ENCODE results near the gene ELMOD3. TPM values are rescaled to one million over a fixed set of nuclear protein-coding genes. Genes with fewer than 3 reads are reported as not detected.

The ELMOD3 gene
- total and polyA plus RNA-seq, 9 of the 15 experiments (the other 6 are each of a cell fraction or from before 2014, with no cell fraction given), result 2.7 to 18.7 (median 11.6) TPM

- in situ Hi-C loops (cut with MboI), result no loop called here
- H3K36me3 ChIP-seq (ENCODE audit: control insufficient read depth, insufficient read depth, low read length), result peaks cover 36% of the 10 kb centered on the region
Observed at GRCh38 chr2:85314884-85315242, 39.7 kb upstream of the ELMOD3 start.

More at GRCh38 chr2:85314884-85315242, 39.7 kb upstream of the ELMOD3 start:
- intact Hi-C loops (cut with micrococcal nuclease), result no loop called here
- no peak overlapping the region for H3K4me2 ChIP-seq (ENCODE audit: insufficient read depth, low read length)
- ChIA-PET CTCF (ENCODE audit: low intra/inter-chr PET ratio) (no interaction called here), POLR2A (interaction anchor here (0.6 to 1.4 kb wide), 2 partner anchors 11 kb away, joined by 3 to 5 read pairs; no protein-coding TSS in a partner anchor)
- H3K4me1 ChIP-seq (replicated peaks in 1 of 2; ENCODE audit: control insufficient read depth in 2 of 2, insufficient read depth in 2 of 2, low read length in 2 of 2), result no peaks in the 10 kb centered on the region; a peak in 1 of 5 replicates
- DNase-seq (ENCODE audit: extremely low read depth in 1 of 4, low spot score in 3 of 4) (no peak), FAIRE-seq (no peak), ATAC-seq (peak; percentile 36)
- H3K9me1 ChIP-seq (ENCODE audit: control insufficient read depth, insufficient read depth, low read length), result peaks cover 2% of the 10 kb centered on the region
- H3K9me3 ChIP-seq (replicated peaks; ENCODE audit: control insufficient read depth, insufficient read depth, low read depth, low read length), result no peaks in the 10 kb centered on the region
- H3K27me3 ChIP-seq (ENCODE audit: control insufficient read depth in 2 of 2, insufficient read depth in 2 of 2, low read length in 2 of 2), result no peaks in the 10 kb centered on the region; a peak in 1 of 5 replicates
- no peak overlapping the region for H3K27ac ChIP-seq (ENCODE audit: extremely low read depth, low read depth, low read length)
- 0 out of 4 replicates have a peak overlapping the region, but pooled peaks of 1 of the 2 experiments have one; percentile 19 for H3K9ac ChIP-seq (ENCODE audit: insufficient read depth in 1 of 2, low read depth in 2 of 2, low read length in 2 of 2)
- no peak overlapping the region for H3K4me3 ChIP-seq
- TF ChIP-seq KLF13 (tag; IDR thresholded peaks at IDR 0.05; ENCODE audit: borderline replicate concordance, low read depth), result no peak
- TF ChIP-seq PYGO2 (tag; IDR thresholded peaks at IDR 0.05), result no peak
- TF ChIP-seq POLR2AphosphoS2 (IDR thresholded peaks at IDR 0.05; ENCODE audit: low read length), result 0 out of 2 replicates have a peak, but pooled peaks have one; percentile 7
- TF ChIP-seq POLR2G (IDR thresholded peaks at IDR 0.05; ENCODE audit: low read depth, low read length), result 0 out of 2 replicates have a peak, but pooled peaks have one; percentile 33
- 0 out of 2 replicates have a peak, but pooled peaks have one; percentile 37 for TF ChIP-seq RBFOX2 (IDR thresholded peaks at IDR 0.05; ENCODE audit: low read depth, low read length)
- no peak for TF ChIP-seq RBM14 (IDR thresholded peaks at IDR 0.05; ENCODE audit: borderline replicate concordance, insufficient read depth, low read depth, low read length)
- no peak for TF ChIP-seq RBM34 (IDR thresholded peaks at IDR 0.05; ENCODE audit: borderline replicate concordance, insufficient read depth, low read length)
- TF ChIP-seq CBFA2T3 (IDR thresholded peaks at IDR 0.05), result peak; percentile 40; the same call in 1 of the 2 replicates
- no peak for TF ChIP-seq ZFP30 (CRISPR knock-in tag; IDR thresholded peaks at IDR 0.05; ENCODE audit: borderline replicate concordance)
- no peak for TF ChIP-seq MNT (conservative IDR thresholded peaks at IDR 0.05)
- 66% methylated on average over 10 of the region's 10 CpGs for WGBS (ENCODE audit: insufficient coverage, low coverage, missing lambda C conversion rate)
- no TSS peak for BruUV-seq (replicated peaks)
- peaks cover 7% of the 10 kb centered on the region; the same call in 2 of the 3 replicates for H3K79me2 ChIP-seq (ENCODE audit: control insufficient read depth, insufficient read depth, low read length)
- peaks cover 6% of the 10 kb centered on the region for H4K20me1 ChIP-seq (replicated peaks; ENCODE audit: control insufficient read depth, insufficient read depth, low read length)
- H2AFZ ChIP-seq (ENCODE audit: low read depth, low read length), result no peak overlapping the region

Measured in K562 (cell line).